Ovary (tissue), 9 donors: ENCODE measurements around the gene KCNIP1. TPM values are rescaled to one million over a fixed set of nuclear protein-coding genes. Genes with fewer than 3 reads are reported as not detected.
"Not testable (repeated sequence)": the region's sequence is repeated elsewhere in the genome, so short reads cannot be mapped to it uniquely, and the experiment has no call there.

ENCODE experiments used
- DNase-seq, 5 donors: peaks; one replicate each; pipeline ENCODE4 v3.0.0-alpha.2; 2019 to 2020
- H3K27ac ChIP-seq, 2 donors: fragments of 200-600 bp; one replicate each; pipeline versions ENCODE4 v1.5.1 to v1.8.0; 2019 to 2022
- H3K27me3 ChIP-seq: fragments of 200-600 bp; one replicate; pipeline ENCODE4 v1.8.0; 2022
- H3K36me3 ChIP-seq: fragments of 200-600 bp; sonication (generic); one replicate; pipeline ENCODE4 v1.5.1; 2019
- H3K4me1 ChIP-seq: one replicate; pipeline ENCODE4 v1.8.1; 2013; ENCODE audit warnings: mild to moderate bottlenecking, moderate library complexity; ENCODE audit not compliant: insufficient read depth
- H3K4me3 ChIP-seq: fragments of 200-600 bp; sonication (generic); one replicate; pipeline ENCODE4 v1.5.1; 2017
- H3K9me3 ChIP-seq, 2 donors: fragments of 200-600 bp in 1 of 2; sonication (generic) in 1 of 2; one replicate each; pipeline versions ENCODE4 v1.5.1 to v1.8.1; 2013 to 2019; ENCODE audit warnings: mild to moderate bottlenecking in 1 of 2, moderate library complexity in 1 of 2
- EP300 ChIP-seq: sonication (generic); formaldehyde crosslinking; IDR thresholded peaks from one replicate; pipeline ENCODE4 v1.6.1; 2017; ENCODE audit warnings: antibody characterized with exemption
- POLR2A ChIP-seq: fragments of 450-650 bp; IDR thresholded peaks from one replicate; pipeline ENCODE4 v1.6.1; 2017; ENCODE audit warnings: antibody characterized with exemption, mild to moderate bottlenecking, moderate library complexity
- WGBS, 3 donors: extraction: QIAGEN DNeasy Blood & Tissue Kit in 1 of 3; methylation state at CpG; one replicate each; pipeline versions ENCODE4 v1.1.5 to v1.1.7; 2013 to 2017; 5-methylcytosine and 5-hydroxymethylcytosine counted together
- intact Hi-C, 4 donors: fragments of 100-400 bp; cut with DNase I; formaldehyde crosslinking; loops; one replicate each; pipeline versions ENCODE4 v1.11.0 to v1.15.1; 2022 to 2023
- polyA plus RNA-seq, 2 donors: library from polyadenylated mRNA; stranded (reverse); fragments of 200-250 nt in 1 of 2; fragments of 350-450 nt in 1 of 2; fragmentation: Illumina TruSeq in 1 of 2; extraction: RNeasy Lipid Tissue Mini Kit (QIAGEN cat#74804) in 1 of 2; gene quantifications; one replicate each; pipeline ENCODE4 v1.2.3, GENCODE V29; 2013 to 2014
- total RNA-seq, 7 donors: library from RNA; depleted of rRNA in 2 of 7; stranded (reverse); fragments of >200 nt in 2 of 7; fragmentation: NEBNext Ultra II Directional in 3 of 7; extraction: Animal tissue kit (Norgen Biotek cat#: 25700) in 3 of 7; gene quantifications; one replicate each; pipeline versions ENCODE4 v1.1.0 to v1.2.4, GENCODE V29; 2016 to 2023
- TF ChIP-seq, protein P1 (sequence below), 3 donors: fragments of 450-650 bp in 2 of 3; fragments of 200-600 bp in 1 of 3; IDR thresholded peaks; one replicate each; pipeline versions ENCODE4 v1.5.1 to v1.8.0; 2016 to 2022; ENCODE audit warnings: antibody characterized with exemption in 3 of 3, mild to moderate bottlenecking in 1 of 3
- donor health status: DM: no; HTN: no; CAD: no; lungs with moderate emphysema.
- donor health status: DM: no; HTN: no; CAD: no.
- donor health status: Bipolar disorder and iron deficiency.
- donor health status: DM: yes; HTN: yes; CAD: no.
- donor health status: DM: no; HTN: no; CAD: no.
- donor health status: DM: yes; HTN: yes; CAD: no.

KCNIP1 gene
- total and polyA plus RNA-seq, 9 donors, result 0.20 to 2.2 (median 0.66) TPM

DNA sequence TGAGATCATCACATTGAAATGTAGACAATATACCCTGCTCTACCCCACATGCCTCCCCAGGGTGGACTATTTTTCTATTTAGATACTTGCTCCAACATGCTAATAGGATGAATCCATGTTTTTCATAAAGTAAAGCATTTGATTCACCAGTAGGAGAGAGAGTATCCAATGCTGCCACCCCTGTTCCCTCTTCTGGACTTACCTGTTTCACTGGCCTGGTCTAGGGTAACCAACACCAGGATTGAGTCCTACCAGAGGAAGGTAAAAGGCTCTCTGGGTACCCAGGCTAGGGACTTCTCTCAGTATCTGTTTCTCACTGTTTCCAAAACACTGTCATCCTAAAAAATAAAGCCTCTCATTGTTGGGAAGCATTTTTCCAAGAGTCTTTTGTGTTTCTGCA lies 249.5 kb downstream of the KCNIP1 start:
- no peaks in the 10 kb centered on the region for H3K9me3 ChIP-seq
- H3K27me3 ChIP-seq, result no peaks in the 10 kb centered on the region
- no peak overlapping the region for H3K4me3 ChIP-seq
- no peak overlapping the region for H3K27ac ChIP-seq
- no peaks in the 10 kb centered on the region for H3K4me1 ChIP-seq
- no peaks in the 10 kb centered on the region for H3K36me3 ChIP-seq
- TF ChIP-seq EP300 (no peak), POLR2A (no peak)
- TF ChIP-seq, protein P1, sequence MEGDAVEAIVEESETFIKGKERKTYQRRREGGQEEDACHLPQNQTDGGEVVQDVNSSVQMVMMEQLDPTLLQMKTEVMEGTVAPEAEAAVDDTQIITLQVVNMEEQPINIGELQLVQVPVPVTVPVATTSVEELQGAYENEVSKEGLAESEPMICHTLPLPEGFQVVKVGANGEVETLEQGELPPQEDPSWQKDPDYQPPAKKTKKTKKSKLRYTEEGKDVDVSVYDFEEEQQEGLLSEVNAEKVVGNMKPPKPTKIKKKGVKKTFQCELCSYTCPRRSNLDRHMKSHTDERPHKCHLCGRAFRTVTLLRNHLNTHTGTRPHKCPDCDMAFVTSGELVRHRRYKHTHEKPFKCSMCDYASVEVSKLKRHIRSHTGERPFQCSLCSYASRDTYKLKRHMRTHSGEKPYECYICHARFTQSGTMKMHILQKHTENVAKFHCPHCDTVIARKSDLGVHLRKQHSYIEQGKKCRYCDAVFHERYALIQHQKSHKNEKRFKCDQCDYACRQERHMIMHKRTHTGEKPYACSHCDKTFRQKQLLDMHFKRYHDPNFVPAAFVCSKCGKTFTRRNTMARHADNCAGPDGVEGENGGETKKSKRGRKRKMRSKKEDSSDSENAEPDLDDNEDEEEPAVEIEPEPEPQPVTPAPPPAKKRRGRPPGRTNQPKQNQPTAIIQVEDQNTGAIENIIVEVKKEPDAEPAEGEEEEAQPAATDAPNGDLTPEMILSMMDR (IDR thresholded peaks at IDR 0.05), result no peak
- no peak for DNase-seq
- intact Hi-C loops, result no loop called here

- WGBS, 3 donors, result 77 to 86% (median 84%) methylated on average over 2 of the region's 2 CpGs
- intact Hi-C loops, DNase-seq: not testable (repeated sequence)
Observed at GRCh38 chr5:170754508-170754907, 250.7 kb downstream of the KCNIP1 start.

DNA sequence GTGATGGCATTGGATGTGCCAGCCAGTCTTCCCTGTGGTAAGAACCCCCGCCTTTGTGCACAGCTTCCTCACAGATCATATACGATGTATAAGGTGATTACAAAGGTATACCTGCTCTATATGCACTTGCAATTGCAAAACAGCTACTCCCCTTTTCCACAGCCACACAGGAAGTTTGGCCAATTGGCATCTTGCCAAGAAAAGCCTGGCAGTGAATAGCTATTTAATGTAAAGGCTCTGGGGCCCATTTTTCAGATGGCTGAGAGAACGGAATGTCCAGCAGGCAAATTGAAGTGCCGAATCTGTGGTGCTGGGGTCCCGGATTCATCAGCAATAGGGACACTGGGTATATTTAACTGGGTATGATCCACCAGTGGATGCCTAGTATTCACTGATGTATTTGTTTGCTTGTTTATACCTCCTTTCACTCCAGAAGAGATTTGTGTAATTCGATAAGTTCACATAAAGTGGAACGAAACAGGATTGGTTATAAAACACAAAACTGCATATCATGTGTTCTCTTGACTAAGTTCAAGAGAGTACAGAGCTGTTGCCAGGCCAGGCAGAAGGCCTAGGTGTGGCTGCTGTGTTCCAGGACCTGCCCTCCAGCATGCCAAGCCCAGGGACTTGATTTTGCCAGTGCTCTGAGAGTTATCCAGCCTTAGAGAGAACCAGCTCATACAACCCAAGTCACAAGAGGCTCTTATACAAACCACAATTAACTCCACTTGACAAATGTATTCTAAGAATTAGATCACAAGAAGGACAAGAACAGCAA lies 252.0 kb downstream of the KCNIP1 start:
- 65 to 76% (median 72%) methylated on average over 7 of the region's 7 CpGs for WGBS, 3 donors
- H3K4me3 ChIP-seq, result no peak overlapping the region
- H3K27ac ChIP-seq, result no peak overlapping the region
- no peaks in the 10 kb centered on the region for H3K36me3 ChIP-seq
- no peaks in the 10 kb centered on the region for H3K9me3 ChIP-seq
- H3K27me3 ChIP-seq, result no peaks in the 10 kb centered on the region
- TF ChIP-seq, protein P1 (IDR thresholded peaks at IDR 0.05), result no peak
- TF ChIP-seq POLR2A, result no peak
- TF ChIP-seq EP300, result no peak
- H3K4me1 ChIP-seq, result no peaks in the 10 kb centered on the region
- intact Hi-C loops, result no loop called here
- DNase-seq, result no peak

More at GRCh38 chr5:170754508-170754907, 250.7 kb downstream of the KCNIP1 start:
- H3K27ac ChIP-seq, H3K4me3 ChIP-seq, H3K4me1 ChIP-seq, H3K36me3 ChIP-seq, H3K9me3 ChIP-seq, H3K27me3 ChIP-seq: not testable (repeated sequence)

DNA sequence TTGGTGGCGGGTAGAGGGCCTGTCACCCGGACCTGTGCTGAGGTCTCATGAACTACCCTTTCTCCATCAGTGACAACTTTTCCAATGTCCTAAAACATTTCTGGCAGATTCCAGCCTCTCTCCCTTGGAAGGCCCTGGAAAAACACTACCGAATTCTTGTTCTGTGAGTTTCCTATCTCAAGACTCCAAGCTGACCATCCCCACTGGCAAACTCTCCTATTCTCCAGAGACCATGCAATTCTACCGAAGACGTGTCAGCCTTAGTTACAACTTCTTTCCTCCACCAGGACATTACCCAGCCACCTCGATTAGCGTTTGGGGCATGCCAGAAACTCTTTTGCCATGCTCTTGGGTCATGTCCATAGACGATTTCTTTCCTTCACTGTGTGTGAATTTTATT lies 252.9 kb downstream of the KCNIP1 start:
- 87 to 90% (median 88%) methylated on average over 8 of the region's 8 CpGs for WGBS, 3 donors
- H3K4me3 ChIP-seq, result no peak overlapping the region
- no peaks in the 10 kb centered on the region for H3K4me1 ChIP-seq
- H3K27ac ChIP-seq, result no peak overlapping the region
- TF ChIP-seq POLR2A (no peak), EP300 (no peak)
- TF ChIP-seq, protein P1 (IDR thresholded peaks at IDR 0.05), result no peak
- no peak for DNase-seq
- intact Hi-C loops, result no loop called here
- H3K36me3 ChIP-seq, result no peaks in the 10 kb centered on the region
- no peaks in the 10 kb centered on the region for H3K9me3 ChIP-seq
- no peaks in the 10 kb centered on the region for H3K27me3 ChIP-seq

DNA sequence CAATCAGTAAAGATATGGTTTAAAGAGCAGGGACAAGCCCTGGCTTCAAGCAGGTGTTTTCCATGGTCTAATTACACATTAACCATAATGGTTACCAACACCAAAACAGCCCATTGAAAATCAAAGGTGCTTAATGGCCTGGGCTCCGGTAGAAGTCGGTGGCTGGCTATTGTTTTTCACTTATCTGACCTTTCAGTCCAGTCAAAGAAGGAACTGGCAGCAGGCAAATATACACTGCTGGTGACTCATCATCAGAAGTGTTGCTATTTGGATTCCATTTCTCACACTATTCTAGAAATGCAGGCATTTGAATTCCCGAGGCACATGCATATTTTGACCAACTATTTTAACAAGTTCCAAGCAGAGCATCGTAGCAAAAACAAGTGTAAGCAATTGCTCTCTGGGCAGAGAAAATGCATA lies 253.4 kb downstream of the KCNIP1 start:
- Histone ChIP-seq H3K36me3 (no peaks in the 10 kb centered on the region), H3K4me3 (no peak overlapping the region), H3K27me3 (no peaks in the 10 kb centered on the region), H3K9me3 (no peaks in the 10 kb centered on the region), H3K27ac (no peak overlapping the region), H3K4me1 (no peaks in the 10 kb centered on the region)
- TF ChIP-seq POLR2A (no peak), EP300 (no peak)
- TF ChIP-seq, protein P1 (IDR thresholded peaks at IDR 0.05), result no peak
- WGBS, 3 donors, result 7 to 17% (median 7%) methylated on average over 4 of the region's 4 CpGs
- DNase-seq, result no peak
- intact Hi-C loops, result no loop called here
